Measurements from ENCODE around the gene BIN1.

DNA sequence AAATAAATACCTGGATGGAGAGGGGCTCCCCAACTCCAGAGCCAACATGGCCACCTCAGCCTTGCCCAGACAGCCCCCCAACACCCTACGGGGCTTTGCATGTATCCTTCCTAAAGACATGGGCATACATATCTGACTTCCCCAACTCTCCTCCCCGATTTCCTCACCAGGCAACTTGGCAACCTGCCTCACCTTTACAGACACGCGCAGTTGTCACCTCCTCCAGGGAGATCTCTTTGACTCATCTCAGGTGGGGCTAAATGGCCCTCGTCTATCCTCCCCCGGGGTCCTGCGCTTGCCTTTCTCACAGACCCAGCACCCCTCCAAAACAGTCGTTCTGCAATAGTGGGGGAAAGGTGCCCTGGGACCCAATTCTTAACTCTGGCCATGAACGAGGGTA, 10.6 kb upstream of the BIN1 start:
- TF ChIP-seq POLR2A (IDR thresholded peaks at IDR 0.05; ENCODE audit: borderline replicate concordance, extremely low read depth, insufficient read depth, insufficient read length) = no peak
- TF ChIP-seq POLR2AphosphoS5 (IDR thresholded peaks at IDR 0.05; ENCODE audit: low read depth, low read length) = no peak
- TF ChIP-seq, protein P1, sequence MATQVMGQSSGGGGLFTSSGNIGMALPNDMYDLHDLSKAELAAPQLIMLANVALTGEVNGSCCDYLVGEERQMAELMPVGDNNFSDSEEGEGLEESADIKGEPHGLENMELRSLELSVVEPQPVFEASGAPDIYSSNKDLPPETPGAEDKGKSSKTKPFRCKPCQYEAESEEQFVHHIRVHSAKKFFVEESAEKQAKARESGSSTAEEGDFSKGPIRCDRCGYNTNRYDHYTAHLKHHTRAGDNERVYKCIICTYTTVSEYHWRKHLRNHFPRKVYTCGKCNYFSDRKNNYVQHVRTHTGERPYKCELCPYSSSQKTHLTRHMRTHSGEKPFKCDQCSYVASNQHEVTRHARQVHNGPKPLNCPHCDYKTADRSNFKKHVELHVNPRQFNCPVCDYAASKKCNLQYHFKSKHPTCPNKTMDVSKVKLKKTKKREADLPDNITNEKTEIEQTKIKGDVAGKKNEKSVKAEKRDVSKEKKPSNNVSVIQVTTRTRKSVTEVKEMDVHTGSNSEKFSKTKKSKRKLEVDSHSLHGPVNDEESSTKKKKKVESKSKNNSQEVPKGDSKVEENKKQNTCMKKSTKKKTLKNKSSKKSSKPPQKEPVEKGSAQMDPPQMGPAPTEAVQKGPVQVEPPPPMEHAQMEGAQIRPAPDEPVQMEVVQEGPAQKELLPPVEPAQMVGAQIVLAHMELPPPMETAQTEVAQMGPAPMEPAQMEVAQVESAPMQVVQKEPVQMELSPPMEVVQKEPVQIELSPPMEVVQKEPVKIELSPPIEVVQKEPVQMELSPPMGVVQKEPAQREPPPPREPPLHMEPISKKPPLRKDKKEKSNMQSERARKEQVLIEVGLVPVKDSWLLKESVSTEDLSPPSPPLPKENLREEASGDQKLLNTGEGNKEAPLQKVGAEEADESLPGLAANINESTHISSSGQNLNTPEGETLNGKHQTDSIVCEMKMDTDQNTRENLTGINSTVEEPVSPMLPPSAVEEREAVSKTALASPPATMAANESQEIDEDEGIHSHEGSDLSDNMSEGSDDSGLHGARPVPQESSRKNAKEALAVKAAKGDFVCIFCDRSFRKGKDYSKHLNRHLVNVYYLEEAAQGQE (IDR thresholded peaks at IDR 0.05; ENCODE audit: low read depth) = no peak
- TF ChIP-seq, protein P2, sequence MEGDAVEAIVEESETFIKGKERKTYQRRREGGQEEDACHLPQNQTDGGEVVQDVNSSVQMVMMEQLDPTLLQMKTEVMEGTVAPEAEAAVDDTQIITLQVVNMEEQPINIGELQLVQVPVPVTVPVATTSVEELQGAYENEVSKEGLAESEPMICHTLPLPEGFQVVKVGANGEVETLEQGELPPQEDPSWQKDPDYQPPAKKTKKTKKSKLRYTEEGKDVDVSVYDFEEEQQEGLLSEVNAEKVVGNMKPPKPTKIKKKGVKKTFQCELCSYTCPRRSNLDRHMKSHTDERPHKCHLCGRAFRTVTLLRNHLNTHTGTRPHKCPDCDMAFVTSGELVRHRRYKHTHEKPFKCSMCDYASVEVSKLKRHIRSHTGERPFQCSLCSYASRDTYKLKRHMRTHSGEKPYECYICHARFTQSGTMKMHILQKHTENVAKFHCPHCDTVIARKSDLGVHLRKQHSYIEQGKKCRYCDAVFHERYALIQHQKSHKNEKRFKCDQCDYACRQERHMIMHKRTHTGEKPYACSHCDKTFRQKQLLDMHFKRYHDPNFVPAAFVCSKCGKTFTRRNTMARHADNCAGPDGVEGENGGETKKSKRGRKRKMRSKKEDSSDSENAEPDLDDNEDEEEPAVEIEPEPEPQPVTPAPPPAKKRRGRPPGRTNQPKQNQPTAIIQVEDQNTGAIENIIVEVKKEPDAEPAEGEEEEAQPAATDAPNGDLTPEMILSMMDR (IDR thresholded peaks at IDR 0.05 in 2 of 3, conservative IDR thresholded peaks at IDR 0.05 in 1 of 3; ENCODE audit: borderline replicate concordance in 1 of 3, insufficient read depth in 1 of 3, low read depth in 2 of 3, low read length in 2 of 3) = no peak
- TF ChIP-seq EZH2 (IDR thresholded peaks at IDR 0.05) = no peak
- no peak for TF ChIP-seq EZH2phosphoT487 (IDR thresholded peaks at IDR 0.05; ENCODE audit: borderline replicate concordance)
- no peak for TF ChIP-seq MAX (IDR thresholded peaks at IDR 0.05)
- no peak for TF ChIP-seq RAD21 (IDR thresholded peaks at IDR 0.05; ENCODE audit: low read depth)
- TF ChIP-seq YY1 (IDR thresholded peaks at IDR 0.05; ENCODE audit: extremely low read depth, insufficient replicate concordance, low read depth, low read length) = no peak
- no peak for TF ChIP-seq ZBTB33 (IDR thresholded peaks at IDR 0.05; ENCODE audit: extremely low read depth, insufficient replicate concordance, low read length)
- no peak for TF ChIP-seq CEBPB (IDR thresholded peaks at IDR 0.05; ENCODE audit: low read depth)
- TF ChIP-seq CBX3 (IDR thresholded peaks at IDR 0.05; ENCODE audit: low read depth) = no peak
